GM10248 (cell line): ENCODE measurements around the gene ASS1.

Source experiments
- CTCF ChIA-PET: fragments of 300-600 bp; sonication (Branson Sonifier 250); formaldehyde crosslinking; extraction: SDS; loops from one replicate; lab custom pipeline; 2021; ENCODE audit warnings: antibody characterized with exemption; lab: Yijun Ruan, JAX
- POLR2A ChIA-PET: fragments of 350-650 bp; sonication (Branson Sonifier 250); formaldehyde crosslinking; extraction: SDS; loops from one replicate; lab custom pipeline; 2020; ENCODE audit warnings: antibody characterized with exemption; lab: Yijun Ruan, JAX
- DNase-seq: peaks from one replicate; pipeline ENCODE4 v3.0.0; 2012; ENCODE audit errors: extremely low spot score
- CTCF ChIP-seq: IDR thresholded peaks from 2 replicates; pipeline ENCODE4 v1.5.1; 2012; ENCODE audit warnings: mild to moderate bottlenecking, low read depth; ENCODE audit errors: extremely low read depth, missing control alignments, control extremely low read depth

ASS1 gene

DNA sequence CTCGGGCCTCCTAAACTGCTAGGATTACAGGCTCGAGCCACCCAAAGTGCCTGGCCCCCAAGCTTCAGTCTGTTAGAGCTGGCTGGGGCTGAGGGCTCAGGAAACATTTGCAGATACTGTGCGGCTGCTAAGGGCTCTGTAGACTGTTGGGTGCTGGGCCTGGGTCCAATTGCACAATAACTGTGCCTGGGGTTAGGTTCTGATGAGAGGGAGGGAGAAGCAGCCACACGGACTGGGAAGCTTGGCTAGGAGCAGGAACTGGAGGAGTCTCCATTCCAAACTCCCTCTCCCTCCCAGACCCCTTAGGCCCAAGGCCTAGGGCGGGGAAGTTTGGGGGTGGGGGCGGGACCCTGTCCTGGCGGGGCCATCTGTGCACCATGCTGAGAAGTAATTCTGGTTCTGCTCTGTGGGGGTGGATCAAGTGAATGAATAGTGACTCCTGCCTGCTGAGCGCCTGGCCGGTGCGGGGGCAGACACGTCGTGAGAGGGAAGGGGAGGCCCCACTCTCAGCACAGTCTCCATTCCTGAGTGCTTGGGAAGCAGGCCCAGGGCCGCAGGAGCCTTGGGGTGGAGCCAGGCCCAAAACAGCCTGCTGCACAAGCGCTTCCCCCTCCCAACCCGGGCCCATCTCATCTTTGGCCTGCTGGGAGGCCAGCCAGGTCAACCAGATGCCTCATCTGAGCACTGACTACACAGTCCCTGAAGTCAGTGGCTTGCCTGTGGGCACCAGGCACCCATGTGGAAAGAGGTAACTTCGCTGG, 1.5 kb downstream of the ASS1 start:
- DNase-seq: no peak
- no peak for TF ChIP-seq CTCF
- POLR2A ChIA-PET: interaction anchor here (0.6 kb wide), 1 partner anchor 830 kb away, joined by 5 read pairs; no protein-coding TSS in a partner anchor
- CTCF ChIA-PET: interaction anchor here (1.8 kb wide), 1 partner anchor 238 kb away, joined by 4 read pairs; no protein-coding TSS in a partner anchor

DNA sequence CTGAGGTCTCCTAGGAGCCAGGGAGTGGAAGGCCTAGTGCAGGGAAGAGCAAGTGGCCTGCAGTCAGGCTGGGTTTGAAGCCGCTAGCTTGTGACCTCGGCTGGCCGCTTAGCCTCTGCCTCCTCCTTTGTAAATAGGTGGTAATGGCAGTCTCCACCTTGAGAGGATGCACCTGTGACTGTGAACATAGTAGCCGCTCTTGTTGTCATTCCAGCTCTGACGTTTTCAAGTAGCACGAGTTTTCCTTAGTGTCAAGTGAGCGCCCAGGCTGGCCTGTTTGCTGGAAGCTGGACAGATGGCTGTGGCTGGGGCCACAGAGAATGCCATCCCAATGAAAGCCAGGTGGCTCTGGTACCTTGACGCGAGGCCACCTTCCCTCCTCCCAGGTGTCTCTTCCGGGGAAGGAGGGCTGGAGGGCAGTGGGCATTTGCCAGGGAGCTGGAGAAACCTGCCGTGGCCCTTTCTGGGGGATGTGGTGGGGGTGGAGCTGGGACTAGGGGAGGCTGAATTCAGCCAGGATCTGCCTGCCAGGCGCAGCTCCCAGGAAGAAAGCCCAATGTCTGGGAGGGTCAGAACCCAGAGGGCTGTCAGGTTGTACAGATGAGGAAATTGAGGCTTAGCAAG, 2.5 kb downstream of the ASS1 start:
- CTCF ChIA-PET: interaction anchor here (1.0 to 1.8 kb wide), 4 partner anchors 13 to 237 kb away, joined by 4 to 6 read pairs (median 4); no protein-coding TSS in a partner anchor
- no peak for TF ChIP-seq CTCF
- POLR2A ChIA-PET: no interaction called here
- no peak for DNase-seq

- no peak for DNase-seq
- POLR2A ChIA-PET: no interaction called here
- TF ChIP-seq CTCF: no peak
- CTCF ChIA-PET: interaction anchor here (1.0 to 1.8 kb wide), 6 partner anchors 11 to 236 kb away, joined by 4 to 6 read pairs (median 4); no protein-coding TSS in a partner anchor
Measured at GRCh38 chr9:130448035-130448624, 3.4 kb downstream of the ASS1 start.

GRCh38 chr9:130448771-130449603, 4.2 kb downstream of the ASS1 start:
- ChIA-PET POLR2A (no interaction called here), CTCF (interaction anchor here (1.1 to 1.3 kb wide), 3 partner anchors 10 to 233 kb away, joined by 4 read pairs; no protein-coding TSS in a partner anchor)
- DNase-seq: no peak
- TF ChIP-seq CTCF: no peak

DNA sequence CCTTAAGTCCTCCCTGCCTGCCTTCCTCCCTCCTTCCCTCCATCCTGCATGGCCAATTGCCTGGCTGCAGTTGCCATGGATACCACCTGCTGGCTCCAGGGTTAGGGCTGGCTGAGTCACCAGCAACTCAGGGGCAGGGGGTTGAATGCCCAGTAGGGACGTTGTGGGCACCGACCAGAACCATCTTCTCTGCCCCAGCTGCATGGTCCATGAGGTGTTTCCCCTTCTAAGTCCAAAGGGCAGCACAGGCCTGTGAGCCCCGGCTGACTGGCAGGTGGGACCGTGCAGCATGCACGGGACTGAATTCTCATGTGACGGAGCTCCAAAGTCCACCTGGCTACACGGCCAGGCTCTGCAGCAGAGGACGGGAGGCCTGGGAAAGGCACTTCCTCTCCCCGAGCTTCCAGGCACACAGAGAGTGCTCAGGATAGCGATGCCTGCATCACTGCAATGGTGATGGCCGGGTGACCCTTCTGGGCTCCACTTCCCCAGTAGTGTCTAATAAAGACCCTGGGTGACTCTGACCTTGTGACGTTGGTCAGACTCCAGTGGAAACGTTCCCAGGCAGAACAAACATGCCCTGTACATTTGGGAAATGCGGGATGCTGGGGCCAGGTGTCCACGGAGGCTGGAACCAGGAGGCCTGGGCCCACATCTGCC, 5.7 kb downstream of the ASS1 start:
- ChIA-PET CTCF (no interaction called here), POLR2A (no interaction called here)
- DNase-seq: no peak
- TF ChIP-seq CTCF: no peak
